Muscle of leg (tissue), 16 donors: ENCODE measurements around the gene HRCT1. TPM values are rescaled to one million over a fixed set of nuclear protein-coding genes. Genes with fewer than 3 reads are reported as not detected.

Experiments
- DNase-seq: peaks from one replicate; pipeline ENCODE4 v3.0.0; 2013
- H3K27ac ChIP-seq: one replicate; pipeline ENCODE4 v1.5.1; 2013; ENCODE audit warnings: mild to moderate bottlenecking, low read length, control low read depth
- H3K27me3 ChIP-seq: one replicate; pipeline ENCODE4 v1.6.1; 2013; ENCODE audit warnings: low read length; ENCODE audit not compliant: control insufficient read depth, insufficient read depth
- H3K36me3 ChIP-seq: one replicate; pipeline ENCODE4 v1.6.1; 2013; ENCODE audit warnings: low read length; ENCODE audit not compliant: control insufficient read depth, insufficient read depth
- H3K4me1 ChIP-seq: one replicate; pipeline ENCODE4 v1.6.1; 2013; ENCODE audit warnings: low read length; ENCODE audit not compliant: control insufficient read depth, insufficient read depth
- H3K4me3 ChIP-seq: one replicate; pipeline ENCODE4 v1.5.1; 2013; ENCODE audit warnings: low read length, control low read depth
- H3K9me3 ChIP-seq: replicated peaks from 2 replicates; pipeline ENCODE4 v1.6.1; 2013; ENCODE audit warnings: low read depth, low read length; ENCODE audit not compliant: control insufficient read depth
- WGBS: methylation state at CpG from one replicate; pipeline ENCODE4 v1.1.5; 2013; ENCODE audit warnings: missing lambda C conversion rate; ENCODE audit not compliant: insufficient coverage; 5-methylcytosine and 5-hydroxymethylcytosine counted together
- long read RNA-seq, 11 donors: transcript quantifications; one replicate each; lab custom pipeline, GENCODE V29; 2026
- polyA plus RNA-seq, 8 donors: library from polyadenylated mRNA; unstranded; fragments of 120-200 nt; gene quantifications; one replicate each; pipeline versions ENCODE4 v1.2.1 to v1.2.3, GENCODE V29; 2013; ENCODE audit warnings: inconsistent platforms in 1 of 8, low replicate concordance in 1 of 8; ENCODE audit not compliant: insufficient read length in 8 of 8, insufficient read depth in 1 of 8
- total RNA-seq: library from RNA; stranded (reverse); fragments of 120-200 nt; gene quantifications from one replicate; pipeline ENCODE4 v1.2.4, GENCODE V29; 2013

The HRCT1 gene
- 1.2 TPM for total RNA-seq
- 1 to 10 TPM in 7 of 8 donors, under 1 TPM in 1; 0.82 to 1.9 (median 1.4) TPM for polyA plus RNA-seq
- long read RNA-seq, donor 1, partial matches to known transcripts: 0 of 2 reads
- long read RNA-seq, donor 1, other reads (novel, unspliced or antisense): 0 of 2 reads
- long read RNA-seq, donor 2: 0 reads
- long read RNA-seq, donor 3, transcript HRCT1-201 (1 exons, 950 nt): major isoform, 5 of 5 reads
- long read RNA-seq, donor 3, partial matches to known transcripts: 0 of 5 reads
- long read RNA-seq, donor 3, other reads (novel, unspliced or antisense): 0 of 5 reads
- long read RNA-seq, donor 4, partial matches to known transcripts: 0 of 3 reads
- long read RNA-seq, donor 4, other reads (novel, unspliced or antisense): 0 of 3 reads
- long read RNA-seq, donor 5, partial matches to known transcripts: 0 of 1 reads
- long read RNA-seq, donor 5, other reads (novel, unspliced or antisense): 0 of 1 reads
- long read RNA-seq, donor 6, transcript HRCT1-201 (1 exons, 950 nt): major isoform, 6 of 6 reads
- long read RNA-seq, donor 6, partial matches to known transcripts: 0 of 6 reads
- long read RNA-seq, donor 6, other reads (novel, unspliced or antisense): 0 of 6 reads
- long read RNA-seq, donor 7, partial matches to known transcripts: 0 of 2 reads
- long read RNA-seq, donor 7, other reads (novel, unspliced or antisense): 0 of 2 reads
- long read RNA-seq, donor 8, transcript HRCT1-201 (1 exons, 950 nt): major isoform, 5 of 5 reads
- long read RNA-seq, donor 8, partial matches to known transcripts: 0 of 5 reads
- long read RNA-seq, donor 8, other reads (novel, unspliced or antisense): 0 of 5 reads
- long read RNA-seq, donor 9, partial matches to known transcripts: 0 of 1 reads
- long read RNA-seq, donor 9, other reads (novel, unspliced or antisense): 0 of 1 reads
- long read RNA-seq, donor 10, partial matches to known transcripts: 0 of 3 reads
- long read RNA-seq, donor 10, other reads (novel, unspliced or antisense): 0 of 3 reads
- long read RNA-seq, donor 11, transcript HRCT1-201 (1 exons, 950 nt): major isoform, 6 of 6 reads
- long read RNA-seq, donor 11, partial matches to known transcripts: 0 of 6 reads
- long read RNA-seq, donor 11, other reads (novel, unspliced or antisense): 0 of 6 reads

DNA sequence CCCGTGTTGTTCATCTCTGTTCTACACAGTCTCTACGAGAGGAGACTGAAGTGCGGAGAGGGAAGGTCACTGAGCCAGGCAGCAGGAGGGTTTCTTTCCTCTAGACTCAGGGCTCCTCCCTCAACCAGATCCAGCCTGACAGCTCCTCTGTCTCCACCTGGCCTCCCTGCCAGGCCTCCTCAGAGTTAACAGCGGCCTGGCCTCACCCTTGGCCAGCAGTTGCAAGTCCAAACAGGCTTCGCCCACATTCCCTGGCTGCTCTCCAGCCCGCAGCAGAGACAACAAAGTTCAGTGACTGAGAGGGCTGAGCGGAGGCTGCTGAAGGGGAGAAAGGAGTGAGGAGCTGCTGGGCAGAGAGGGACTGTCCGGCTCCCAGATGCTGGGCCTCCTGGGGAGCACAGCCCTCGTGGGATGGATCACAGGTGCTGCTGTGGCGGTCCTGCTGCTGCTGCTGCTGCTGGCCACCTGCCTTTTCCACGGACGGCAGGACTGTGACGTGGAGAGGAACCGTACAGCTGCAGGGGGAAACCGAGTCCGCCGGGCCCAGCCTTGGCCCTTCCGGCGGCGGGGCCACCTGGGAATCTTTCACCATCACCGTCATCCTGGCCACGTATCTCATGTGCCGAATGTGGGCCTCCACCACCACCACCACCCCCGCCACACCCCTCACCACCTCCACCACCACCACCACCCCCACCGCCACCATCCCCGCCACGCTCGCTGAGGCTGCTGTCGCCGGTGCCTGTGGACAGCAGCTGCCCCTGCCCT, at the start of gene HRCT1:
Gene HRCT1 (plus strand): TSS at position 291 of the 768 bp plus-strand sequence. CDS start 86 bp downstream, at position 377.
- 40% methylated on average over 19 of the region's 30 CpGs for WGBS
- DNase-seq: peak; percentile 94

DNA sequence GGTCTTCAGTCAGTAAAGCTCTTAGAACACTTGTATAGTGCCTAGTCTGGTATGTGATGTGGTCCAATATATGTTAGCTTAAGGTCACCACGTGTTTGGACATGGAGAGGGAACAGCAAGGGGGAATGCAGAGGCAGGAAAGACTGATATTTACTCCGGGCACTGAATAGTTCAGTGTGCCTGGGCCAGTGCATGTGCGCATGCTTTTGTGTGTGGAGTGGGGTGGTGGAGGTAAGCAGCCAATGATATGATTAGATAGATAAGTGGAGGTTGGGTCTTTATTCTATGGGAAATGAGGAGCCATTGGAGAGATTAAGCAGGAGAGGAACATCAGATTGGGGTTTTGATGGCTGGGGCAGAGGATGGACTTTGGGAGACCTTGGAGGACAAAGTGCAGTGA, 49.8 kb upstream of the HRCT1 start:
- H3K27ac ChIP-seq: no peak overlapping the region
- no peaks in the 10 kb centered on the region for H3K9me3 ChIP-seq
- peaks cover 19% of the 10 kb centered on the region for H3K36me3 ChIP-seq
- peaks cover 10% of the 10 kb centered on the region for H3K4me1 ChIP-seq
- 87% methylated on average over 3 of the region's 3 CpGs for WGBS
- H3K27me3 ChIP-seq: peaks cover 47% of the 10 kb centered on the region
- H3K4me3 ChIP-seq: no peak overlapping the region
- DNase-seq: no peak

More for the DNA sequence above, at the start of gene HRCT1:
- H3K27me3 ChIP-seq: no peaks in the 10 kb centered on the region
- H3K4me3 ChIP-seq: no peak within 1 kb of the TSS
- H3K4me1 ChIP-seq: peaks cover 74% of the 10 kb centered on the region
- peak within 1 kb of the TSS; percentile 95 for H3K27ac ChIP-seq
- no peaks in the 10 kb centered on the region for H3K9me3 ChIP-seq
- no peaks in the 10 kb centered on the region for H3K36me3 ChIP-seq

DNA sequence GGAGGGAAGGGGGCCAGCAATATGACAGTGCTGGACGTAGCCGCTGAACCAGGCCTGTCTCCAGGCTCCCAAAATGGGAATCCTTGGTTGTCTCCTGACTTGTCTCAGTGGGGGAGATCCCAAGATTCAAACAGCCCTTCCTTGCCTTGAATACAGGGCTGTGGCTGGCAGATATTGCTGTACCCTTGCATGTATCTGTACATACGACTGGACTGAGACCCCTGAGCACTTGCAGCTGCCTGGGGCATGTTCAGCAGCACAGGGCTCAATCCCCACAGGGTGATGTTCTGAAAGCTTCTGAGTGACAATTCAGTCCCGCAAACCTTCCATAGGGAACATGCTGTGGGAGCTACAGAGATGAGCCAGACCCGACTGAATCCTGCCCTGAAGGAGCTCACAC, 49.1 kb upstream of the HRCT1 start:
- H3K9me3 ChIP-seq: no peaks in the 10 kb centered on the region
- peaks cover 19% of the 10 kb centered on the region for H3K36me3 ChIP-seq
- no peak overlapping the region for H3K27ac ChIP-seq
- 87% methylated on average over 4 of the region's 5 CpGs for WGBS
- no peak overlapping the region for H3K4me3 ChIP-seq
- peaks cover 52% of the 10 kb centered on the region for H3K27me3 ChIP-seq
- H3K4me1 ChIP-seq: peaks cover 10% of the 10 kb centered on the region
- DNase-seq: no peak

DNA sequence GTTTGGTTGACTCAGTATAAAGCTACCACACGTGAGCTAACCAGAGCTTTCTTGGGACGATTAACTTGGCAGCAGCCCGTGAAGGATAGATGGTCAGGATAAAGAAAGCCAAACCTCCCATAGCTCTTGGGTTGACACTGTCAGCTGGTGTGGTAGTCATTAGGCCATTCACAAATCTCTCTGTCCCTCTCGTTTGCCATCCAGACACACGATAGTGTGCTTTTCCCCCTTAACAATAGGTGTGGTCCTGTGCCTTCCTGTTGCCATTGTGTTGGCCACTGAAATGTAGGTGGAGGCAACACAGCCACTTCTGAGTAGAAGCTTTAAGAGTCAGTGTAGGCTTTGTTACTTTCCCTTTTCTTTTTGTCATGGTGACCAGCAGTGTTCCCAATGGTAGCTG, 47.5 kb upstream of the HRCT1 start:
- WGBS: 40% methylated on average over 1 of the region's 5 CpGs
- DNase-seq: no peak
- Histone ChIP-seq H3K27me3 (peaks cover 54% of the 10 kb centered on the region), H3K36me3 (peaks cover 6% of the 10 kb centered on the region), H3K9me3 (no peaks in the 10 kb centered on the region), H3K27ac (no peak overlapping the region), H3K4me1 (peaks cover 10% of the 10 kb centered on the region), H3K4me3 (no peak overlapping the region)

DNA sequence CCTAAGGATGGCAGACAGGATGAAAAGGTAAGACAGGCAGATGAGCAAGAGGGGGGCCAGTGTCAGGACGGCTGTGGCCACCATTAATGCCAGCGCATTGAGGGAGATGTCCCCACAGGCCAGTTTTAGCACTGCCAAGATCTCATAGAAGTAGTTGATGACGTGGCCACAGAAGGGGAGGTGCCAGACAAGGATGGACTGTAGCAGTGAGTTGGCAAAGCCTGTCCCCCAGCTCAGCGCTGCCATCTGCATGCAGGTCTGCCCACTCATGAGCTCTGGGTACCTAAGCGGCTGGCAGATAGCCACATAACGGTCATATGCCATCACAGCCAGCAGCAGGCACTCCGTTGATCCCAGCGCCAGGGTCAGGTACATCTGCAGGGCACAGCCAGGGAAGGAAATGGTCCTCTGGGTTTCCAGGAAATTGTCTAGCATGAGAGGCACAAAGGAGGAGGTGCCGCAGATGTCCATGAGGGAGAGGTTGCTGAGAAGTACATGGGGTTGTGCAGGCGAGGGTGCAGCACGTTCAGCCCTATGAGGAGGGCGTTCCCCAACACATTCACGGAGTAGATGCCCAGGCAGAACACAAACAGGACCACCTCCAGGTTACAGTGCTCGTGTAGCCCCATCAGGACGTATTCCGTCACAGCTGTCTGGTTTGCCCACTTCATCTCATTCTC, 46.6 kb upstream of the HRCT1 start:
- WGBS: 43% methylated on average over 16 of the region's 16 CpGs
- no peak overlapping the region for H3K4me3 ChIP-seq
- DNase-seq: no peak

DNA sequence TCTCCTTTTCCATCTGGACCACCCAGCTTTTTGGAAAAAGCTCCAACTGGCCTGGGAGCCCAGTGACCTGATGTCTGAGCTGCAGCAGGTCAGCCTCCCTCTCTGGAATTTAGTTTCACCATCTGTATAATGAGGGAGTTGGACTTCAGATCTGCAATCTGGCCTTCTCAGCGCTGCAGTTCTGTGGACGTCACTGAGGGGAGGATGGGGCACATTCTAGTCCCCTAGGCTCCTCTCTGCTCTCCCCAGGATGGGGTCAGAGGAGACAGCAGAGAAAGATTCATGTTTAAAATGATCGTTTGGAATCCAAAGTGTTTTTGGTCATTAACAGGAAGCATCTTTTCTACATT, 46.0 kb upstream of the HRCT1 start:
- no peaks in the 10 kb centered on the region for H3K9me3 ChIP-seq
- H3K4me3 ChIP-seq: no peak overlapping the region
- H3K27me3 ChIP-seq: peaks cover 56% of the 10 kb centered on the region
- no CpG with 5 or more reads among the region's 3 CpGs for WGBS
- no peak overlapping the region for H3K27ac ChIP-seq
- no peaks in the 10 kb centered on the region for H3K36me3 ChIP-seq
- DNase-seq: peak; percentile 43
- peaks cover 12% of the 10 kb centered on the region for H3K4me1 ChIP-seq

More for the DNA sequence above, 46.6 kb upstream of the HRCT1 start:
- Histone ChIP-seq H3K36me3 (no peaks in the 10 kb centered on the region), H3K4me1 (peaks cover 12% of the 10 kb centered on the region), H3K9me3 (no peaks in the 10 kb centered on the region), H3K27me3 (peaks cover 52% of the 10 kb centered on the region), H3K27ac (no peak overlapping the region)

DNA sequence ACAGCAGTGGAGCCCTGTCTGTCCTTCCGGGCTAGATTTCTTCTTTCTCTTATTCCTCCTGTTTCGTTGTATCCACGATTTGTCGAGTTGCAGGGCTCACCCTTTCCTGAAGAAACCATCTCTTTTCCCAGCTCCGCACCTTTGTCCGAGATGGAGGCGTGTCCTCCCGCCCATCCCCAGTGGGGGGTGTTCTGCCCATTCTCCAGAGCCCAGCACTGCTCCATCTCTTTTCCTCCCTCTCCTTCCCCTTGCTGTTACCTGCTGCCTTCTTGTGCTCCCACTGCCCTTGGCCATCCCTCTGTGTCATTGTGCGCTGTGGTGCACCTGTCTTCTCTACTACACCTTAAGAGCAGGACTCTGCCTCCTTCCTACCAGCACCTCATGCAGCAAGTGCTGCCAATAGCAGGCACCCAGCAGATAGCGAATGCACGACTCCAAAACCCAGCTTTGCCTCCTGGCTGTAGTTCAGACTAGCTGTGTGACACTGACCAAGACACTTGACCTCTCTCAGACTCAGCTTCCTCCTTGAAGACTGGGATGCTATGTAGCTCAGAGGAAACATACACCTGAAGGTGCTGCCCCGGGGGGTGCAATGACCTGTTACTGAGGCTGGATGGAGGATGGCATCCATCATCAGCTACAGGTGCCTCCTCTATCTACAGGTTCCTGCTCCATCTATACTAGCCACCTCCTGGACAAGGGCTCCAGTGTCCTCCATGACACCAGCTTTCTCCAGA, 44.7 kb upstream of the HRCT1 start:
- Histone ChIP-seq H3K27me3 (peaks cover 50% of the 10 kb centered on the region), H3K4me1 (peaks cover 12% of the 10 kb centered on the region), H3K36me3 (no peaks in the 10 kb centered on the region), H3K4me3 (no peak overlapping the region), H3K9me3 (no peaks in the 10 kb centered on the region), H3K27ac (no peak overlapping the region)
- 65% methylated on average over 9 of the region's 12 CpGs for WGBS
- DNase-seq: no peak

DNA sequence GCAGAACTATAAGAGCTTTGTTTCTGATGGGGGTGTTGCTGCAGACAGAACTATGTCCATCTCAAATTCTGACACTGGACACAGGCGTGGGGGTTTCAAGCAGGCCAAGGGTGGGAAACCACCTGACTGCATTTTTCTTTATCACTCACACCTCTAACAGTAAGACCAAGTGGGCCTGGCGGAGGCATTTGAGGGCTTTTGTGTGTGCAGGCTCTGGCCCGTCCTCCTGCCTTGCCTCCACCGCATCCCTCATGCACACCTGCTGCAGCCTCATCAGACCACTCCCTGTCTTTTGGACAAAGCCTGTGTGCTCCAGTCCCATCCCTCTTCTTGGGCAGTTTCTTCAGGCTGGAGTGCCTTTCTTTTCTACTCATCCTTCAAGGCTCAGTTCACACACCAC, 43.7 kb upstream of the HRCT1 start:
- DNase-seq: no peak
- no peak overlapping the region for H3K27ac ChIP-seq
- peaks cover 44% of the 10 kb centered on the region for H3K27me3 ChIP-seq
- no peaks in the 10 kb centered on the region for H3K36me3 ChIP-seq
- 91% methylated on average over 4 of the region's 4 CpGs for WGBS
- no peak overlapping the region for H3K4me3 ChIP-seq
- no peaks in the 10 kb centered on the region for H3K9me3 ChIP-seq
- peaks cover 12% of the 10 kb centered on the region for H3K4me1 ChIP-seq

DNA sequence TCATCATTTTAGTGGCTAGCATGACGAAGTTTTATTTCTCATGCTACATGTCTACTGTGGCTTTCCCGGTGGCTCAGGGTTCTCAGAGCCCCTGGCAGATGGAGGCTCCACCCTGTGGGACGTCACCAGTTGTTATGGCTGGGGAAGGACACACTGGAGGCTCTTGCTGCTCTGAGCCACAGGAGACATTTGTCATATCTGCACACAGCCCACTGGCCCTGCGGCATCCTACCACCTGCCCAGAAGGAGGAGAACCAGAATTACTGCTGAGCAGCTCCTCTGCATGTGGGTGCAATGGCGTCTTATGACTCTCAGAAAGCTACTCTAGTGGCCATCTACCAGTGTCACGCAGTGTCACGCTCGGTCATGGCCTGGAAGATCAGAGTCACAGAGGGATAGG, 42.4 kb upstream of the HRCT1 start:
- H3K4me3 ChIP-seq: no peak overlapping the region
- peaks cover 12% of the 10 kb centered on the region for H3K4me1 ChIP-seq
- peaks cover 46% of the 10 kb centered on the region for H3K27me3 ChIP-seq
- H3K36me3 ChIP-seq: no peaks in the 10 kb centered on the region
- 72% methylated on average over 6 of the region's 8 CpGs for WGBS
- H3K27ac ChIP-seq: no peak overlapping the region
- H3K9me3 ChIP-seq: no peaks in the 10 kb centered on the region
- DNase-seq: no peak
